ENCODE results near the gene HOXC9. TPM values are rescaled to one million over a fixed set of nuclear protein-coding genes. Genes with fewer than 3 reads are reported as not detected.

Gene HOXC9
- total and polyA plus RNA-seq, 4 donors = not detected

DNA sequence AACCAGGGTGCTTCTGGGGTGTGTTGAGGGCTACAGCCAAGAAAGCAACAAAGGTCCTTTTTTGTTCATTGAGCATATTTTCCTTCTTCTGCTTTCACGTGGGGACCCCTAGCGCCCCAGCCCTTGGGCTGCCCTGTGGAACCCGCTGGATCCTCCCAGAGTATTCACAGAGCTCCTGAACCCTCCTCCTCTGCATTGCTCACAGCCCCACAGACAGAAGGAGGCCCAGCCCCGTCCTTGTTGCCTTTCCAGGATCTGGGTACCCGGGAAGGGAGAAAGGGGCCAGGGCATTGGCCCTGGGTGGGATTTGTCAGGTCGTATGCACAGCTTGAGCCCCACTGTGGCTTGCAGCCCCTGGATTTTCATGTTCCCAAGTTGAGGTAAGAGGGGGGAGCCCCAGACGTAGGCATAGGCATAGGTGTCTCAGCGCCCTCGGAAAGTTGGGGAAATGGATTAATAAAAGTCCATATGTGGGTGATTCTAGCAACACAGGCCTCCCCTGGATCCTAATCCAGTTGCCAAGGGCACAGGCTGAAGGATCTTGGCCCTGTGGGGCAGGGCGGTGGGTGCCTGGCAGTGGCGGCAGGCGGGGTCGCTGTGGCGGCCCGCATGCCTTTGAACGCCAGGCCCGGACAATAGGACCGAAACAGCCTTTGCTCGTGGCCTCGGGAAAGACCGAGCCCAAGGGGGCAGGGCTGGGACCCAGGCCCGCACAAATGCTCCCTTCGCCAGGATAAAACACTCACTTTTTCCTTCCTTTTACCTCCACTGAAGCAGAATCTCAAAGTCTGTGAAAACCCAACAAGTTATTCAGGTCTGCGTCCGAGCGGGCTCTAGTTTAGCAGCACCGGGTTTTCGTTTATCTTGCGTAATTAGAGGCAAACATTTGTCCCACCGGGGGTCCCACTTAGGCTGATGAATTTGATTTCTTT is 18.1 kb upstream of the HOXC9 start:
- Histone ChIP-seq H3K4me1 (ENCODE audit: control insufficient read depth in 4 of 4, insufficient read depth in 4 of 4, low read length in 3 of 4) (peaks cover 3 to 13% (median 8%) of the 10 kb centered on the region in 4 donors), H3K9ac (ENCODE audit: low read depth in 1 of 2, low read length in 2 of 2) (no peak overlapping the region), H3K27me3 (ENCODE audit: control insufficient read depth in 4 of 4, insufficient read depth in 4 of 4, low read length in 3 of 4) (peaks cover 18 to 32% (median 28%) of the 10 kb centered on the region in 4 donors), H3K27ac (ENCODE audit: low read depth in 1 of 2, low read length in 2 of 2) (no peak overlapping the region), H3K4me3 (ENCODE audit: low read depth in 1 of 3, low read length in 3 of 3) (no peak overlapping the region), H3K9me3 (ENCODE audit: control insufficient read depth in 4 of 4, low read length in 3 of 4) (peaks cover 0 to 7% (median 2%) of the 10 kb centered on the region in 4 donors), H3K36me3 (ENCODE audit: control insufficient read depth in 4 of 4, insufficient read depth in 3 of 4, low read depth in 1 of 4, low read length in 3 of 4) (no peaks in the 10 kb centered on the region)
- DNase-seq (ENCODE audit: low spot score) = no peak
- 10% methylated on average over 30 of the region's 30 CpGs for WGBS
- TF ChIP-seq FOXA1 (IDR thresholded peaks at IDR 0.05) (no peak), RAD21 (IDR thresholded peaks at IDR 0.05) (no peak), FOXA2 (IDR thresholded peaks at IDR 0.05) (no peak), MAX (IDR thresholded peaks at IDR 0.05) (no peak), JUND (IDR thresholded peaks at IDR 0.05) (no peak), NR2F2 (IDR thresholded peaks at IDR 0.05) (no peak), REST (IDR thresholded peaks at IDR 0.05) (no peak), HNF4A (conservative IDR thresholded peaks at IDR 0.05) (no peak), YY1 (IDR thresholded peaks at IDR 0.05) (no peak), RXRA (IDR thresholded peaks at IDR 0.05) (no peak), ZBTB33 (IDR thresholded peaks at IDR 0.05) (no peak), EGR1 (IDR thresholded peaks at IDR 0.05; ENCODE audit: low read depth in 2 of 2) (no peak), TAF1 (conservative IDR thresholded peaks at IDR 0.05) (no peak), HNF4G (IDR thresholded peaks at IDR 0.05) (no peak)
- TF ChIP-seq, protein P1, sequence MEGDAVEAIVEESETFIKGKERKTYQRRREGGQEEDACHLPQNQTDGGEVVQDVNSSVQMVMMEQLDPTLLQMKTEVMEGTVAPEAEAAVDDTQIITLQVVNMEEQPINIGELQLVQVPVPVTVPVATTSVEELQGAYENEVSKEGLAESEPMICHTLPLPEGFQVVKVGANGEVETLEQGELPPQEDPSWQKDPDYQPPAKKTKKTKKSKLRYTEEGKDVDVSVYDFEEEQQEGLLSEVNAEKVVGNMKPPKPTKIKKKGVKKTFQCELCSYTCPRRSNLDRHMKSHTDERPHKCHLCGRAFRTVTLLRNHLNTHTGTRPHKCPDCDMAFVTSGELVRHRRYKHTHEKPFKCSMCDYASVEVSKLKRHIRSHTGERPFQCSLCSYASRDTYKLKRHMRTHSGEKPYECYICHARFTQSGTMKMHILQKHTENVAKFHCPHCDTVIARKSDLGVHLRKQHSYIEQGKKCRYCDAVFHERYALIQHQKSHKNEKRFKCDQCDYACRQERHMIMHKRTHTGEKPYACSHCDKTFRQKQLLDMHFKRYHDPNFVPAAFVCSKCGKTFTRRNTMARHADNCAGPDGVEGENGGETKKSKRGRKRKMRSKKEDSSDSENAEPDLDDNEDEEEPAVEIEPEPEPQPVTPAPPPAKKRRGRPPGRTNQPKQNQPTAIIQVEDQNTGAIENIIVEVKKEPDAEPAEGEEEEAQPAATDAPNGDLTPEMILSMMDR (IDR thresholded peaks at IDR 0.05; ENCODE audit: low read depth, low read length, missing input control) = no peak
- TF ChIP-seq, protein P2, sequence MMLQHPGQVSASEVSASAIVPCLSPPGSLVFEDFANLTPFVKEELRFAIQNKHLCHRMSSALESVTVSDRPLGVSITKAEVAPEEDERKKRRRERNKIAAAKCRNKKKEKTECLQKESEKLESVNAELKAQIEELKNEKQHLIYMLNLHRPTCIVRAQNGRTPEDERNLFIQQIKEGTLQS (IDR thresholded peaks at IDR 0.05) = no peak

All from liver (tissue), 9 donors.